Measurements from ENCODE around the gene CDKN1C. TPM values are rescaled to one million over a fixed set of nuclear protein-coding genes. Genes with fewer than 3 reads are reported as not detected.

Gene CDKN1C
- polyA plus RNA-seq, 3 donors, result 121 to 168 (median 144) TPM

GRCh38 chr11:2928605-2929530 lies 43.3 kb upstream of the CDKN1C start, which contains the start of gene PHLDA2:
PHLDA2 (minus strand) TSS chr11:2929420; CDS start chr11:2929364, 56 bp downstream.
- no peak for DNase-seq

- DNase-seq, result no peak
Observed at GRCh38 chr11:2927851-2928604, 42.5 kb upstream of the CDKN1C start.

- DNase-seq, result no peak
Observed at GRCh38 chr11:2927121-2927800, 41.7 kb upstream of the CDKN1C start.

GRCh38 chr11:2926611-2927051 lies 41.1 kb upstream of the CDKN1C start:
- no peak for DNase-seq

- no peak for DNase-seq
Observed at GRCh38 chr11:2924821-2925675, 39.5 kb upstream of the CDKN1C start.

GRCh38 chr11:2924381-2924780 lies 38.8 kb upstream of the CDKN1C start:
- DNase-seq, result no peak

- no peak for DNase-seq
Observed at GRCh38 chr11:2923446-2924375, 38.1 kb upstream of the CDKN1C start.

- no peak for DNase-seq
Observed at GRCh38 chr11:2922655-2923054, 37.1 kb upstream of the CDKN1C start.

GRCh38 chr11:2921742-2922493 lies 36.3 kb upstream of the CDKN1C start:
- no peak for DNase-seq

- DNase-seq, result no peak
Observed at GRCh38 chr11:2921261-2921660, 35.7 kb upstream of the CDKN1C start.

GRCh38 chr11:2920343-2920742 lies 34.8 kb upstream of the CDKN1C start:
- no peak for DNase-seq

- DNase-seq, result no peak
Observed at GRCh38 chr11:2919837-2920236, 34.3 kb upstream of the CDKN1C start.

- no peak for DNase-seq
Observed at GRCh38 chr11:2919188-2919587, 33.6 kb upstream of the CDKN1C start.

- DNase-seq, result no peak
Observed at GRCh38 chr11:2917842-2918490, 32.4 kb upstream of the CDKN1C start.

- no peak for DNase-seq
Observed at GRCh38 chr11:2916892-2917645, 31.5 kb upstream of the CDKN1C start.

GRCh38 chr11:2916114-2916891 lies 30.7 kb upstream of the CDKN1C start:
- no peak for DNase-seq

- no peak for DNase-seq
Observed at GRCh38 chr11:2915473-2915872, 29.9 kb upstream of the CDKN1C start.

All from renal pelvis (tissue), 4 donors.